Activated naive CD4-positive, alpha-beta T cell treated with anti-CD3 and anti-CD28 coated beads, Interleukin-2, amount 50 U/mL, for 72 hours (primary cell): ENCODE measurements around the gene EIF1B. TPM values are rescaled to one million over a fixed set of nuclear protein-coding genes. Genes with fewer than 3 reads are reported as not detected.

Experiments used
- ATAC-seq, 2 donors: fragments of 150-1000 bp; cut with Tn5 transposase; 2 replicates each; pipeline ENCODE4 v1.10.0; 2021; ENCODE audit warnings: mild to moderate bottlenecking in 2 of 2, moderate library complexity in 2 of 2
- DNase-seq, 2 donors: peaks; one replicate each; pipeline ENCODE4 v3.0.0; 2021 to 2022; ENCODE audit warnings: low spot score in 2 of 2
- H3K27ac Mint-ChIP-seq, 2 donors: one replicate each; pipeline ENCODE4 v1.8.0; 2022; ENCODE audit warnings: mild to moderate bottlenecking in 2 of 2, mixed read lengths in 2 of 2
- H3K36me3 Mint-ChIP-seq, 2 donors: one replicate each; pipeline ENCODE4 v1.8.0; 2022; ENCODE audit warnings: mixed read lengths in 2 of 2
- H3K9me3 Mint-ChIP-seq, 2 donors: one replicate each; pipeline ENCODE4 v1.8.0; 2022; ENCODE audit warnings: mixed read lengths in 2 of 2
- total RNA-seq, 2 donors: library from RNA; stranded (reverse); gene quantifications; one replicate each; pipeline ENCODE4 v1.2.3, GENCODE V29; 2022

EIF1B gene
- total RNA-seq, 2 donors from 2014 or later, result 35.4 to 88.2 TPM

GRCh38 chr3:40299721-40300335, 9.7 kb upstream of the EIF1B start:
- no peak for ATAC-seq

GRCh38 chr3:40302784-40303183, 6.7 kb upstream of the EIF1B start:
- DNase-seq (no peak), ATAC-seq (no peak)
- Mint-ChIP-seq H3K9me3 (no peaks in the 10 kb centered on the region), H3K36me3 (peaks cover 0 to 7% of the 10 kb centered on the region in 2 donors), H3K27ac (no peak overlapping the region)

More at GRCh38 chr3:40299721-40300335, 9.7 kb upstream of the EIF1B start:
- no peak overlapping the region for H3K27ac Mint-ChIP-seq
- H3K9me3 Mint-ChIP-seq, result no peaks in the 10 kb centered on the region
- no peak for DNase-seq
- H3K36me3 Mint-ChIP-seq, result peaks cover 0 to 8% of the 10 kb centered on the region in 2 donors

DNA sequence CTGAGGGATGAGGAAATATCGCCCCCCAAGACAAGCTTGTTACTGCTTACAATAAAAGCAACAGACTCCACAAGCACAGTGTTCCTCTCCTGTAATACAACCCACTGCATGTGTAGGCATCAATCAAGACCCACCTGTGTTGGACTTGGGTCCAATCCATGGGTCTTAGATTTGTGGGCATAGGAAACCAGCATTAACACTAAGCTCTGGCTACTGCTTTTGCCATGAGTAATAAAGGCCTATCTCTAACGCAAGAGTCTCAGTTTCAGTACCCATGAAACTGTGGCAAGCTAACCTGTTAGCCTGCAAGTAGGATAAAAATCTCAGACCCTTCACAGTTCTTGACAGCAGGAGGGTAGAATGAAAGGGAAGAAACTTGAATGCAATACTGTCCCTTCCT, 5.2 kb upstream of the EIF1B start:
- Mint-ChIP-seq H3K9me3 (no peaks in the 10 kb centered on the region), H3K27ac (no peak overlapping the region), H3K36me3 (peaks cover 0 to 15% of the 10 kb centered on the region in 2 donors)
- no peak for ATAC-seq
- DNase-seq, result no peak

- DNase-seq, result no peak
- ATAC-seq, result no peak
- H3K27ac Mint-ChIP-seq, result no peak overlapping the region
- peaks cover 17 to 25% of the 10 kb centered on the region in 2 donors for H3K36me3 Mint-ChIP-seq
- H3K9me3 Mint-ChIP-seq, result no peaks in the 10 kb centered on the region
These were observed 3.2 kb upstream of the EIF1B start for GRCh38 chr3:40306336-40306735.

GRCh38 chr3:40307176-40307575, 2.3 kb upstream of the EIF1B start:
- ATAC-seq (no peak), DNase-seq (no peak)
- H3K27ac Mint-ChIP-seq, result no peak overlapping the region
- H3K36me3 Mint-ChIP-seq, result peaks cover 21 to 25% of the 10 kb centered on the region in 2 donors
- no peaks in the 10 kb centered on the region for H3K9me3 Mint-ChIP-seq

DNA sequence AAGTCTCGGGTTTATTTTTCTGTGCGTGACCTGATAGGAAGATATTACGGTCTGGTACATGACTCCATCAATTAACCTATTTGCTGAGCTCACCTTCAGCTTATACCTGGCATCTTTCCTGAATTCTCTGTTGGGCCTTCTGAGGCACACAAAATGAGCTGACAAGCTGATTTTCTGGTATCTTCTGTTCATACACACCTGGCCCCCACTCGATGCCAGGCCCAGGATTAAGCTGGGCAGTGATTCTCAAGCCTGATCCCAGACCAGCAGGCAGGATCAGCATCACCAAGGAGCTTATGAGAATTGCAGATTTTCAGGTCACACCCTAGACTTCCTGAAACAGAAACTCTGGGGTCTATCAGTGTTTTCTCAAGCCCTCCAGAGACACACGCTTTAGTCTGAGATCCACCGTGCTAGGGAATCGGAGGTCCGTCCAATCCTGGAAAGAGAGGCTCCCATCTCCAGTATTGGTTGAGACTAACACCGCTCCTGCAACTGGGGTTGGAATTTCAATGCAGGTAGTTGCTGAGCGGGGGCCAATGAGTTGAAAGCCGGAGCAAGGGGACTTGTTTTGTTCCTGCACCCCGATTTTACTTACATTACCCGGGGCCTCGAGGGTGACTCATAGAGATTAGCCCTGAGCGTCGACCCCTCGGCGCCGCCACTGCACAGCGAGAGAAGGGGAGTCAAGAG, 636 bp upstream of the EIF1B start:
- peak overlapping the region; percentile 100 for H3K27ac Mint-ChIP-seq
- no peak for ATAC-seq
- H3K9me3 Mint-ChIP-seq, result no peaks in the 10 kb centered on the region

DNA sequence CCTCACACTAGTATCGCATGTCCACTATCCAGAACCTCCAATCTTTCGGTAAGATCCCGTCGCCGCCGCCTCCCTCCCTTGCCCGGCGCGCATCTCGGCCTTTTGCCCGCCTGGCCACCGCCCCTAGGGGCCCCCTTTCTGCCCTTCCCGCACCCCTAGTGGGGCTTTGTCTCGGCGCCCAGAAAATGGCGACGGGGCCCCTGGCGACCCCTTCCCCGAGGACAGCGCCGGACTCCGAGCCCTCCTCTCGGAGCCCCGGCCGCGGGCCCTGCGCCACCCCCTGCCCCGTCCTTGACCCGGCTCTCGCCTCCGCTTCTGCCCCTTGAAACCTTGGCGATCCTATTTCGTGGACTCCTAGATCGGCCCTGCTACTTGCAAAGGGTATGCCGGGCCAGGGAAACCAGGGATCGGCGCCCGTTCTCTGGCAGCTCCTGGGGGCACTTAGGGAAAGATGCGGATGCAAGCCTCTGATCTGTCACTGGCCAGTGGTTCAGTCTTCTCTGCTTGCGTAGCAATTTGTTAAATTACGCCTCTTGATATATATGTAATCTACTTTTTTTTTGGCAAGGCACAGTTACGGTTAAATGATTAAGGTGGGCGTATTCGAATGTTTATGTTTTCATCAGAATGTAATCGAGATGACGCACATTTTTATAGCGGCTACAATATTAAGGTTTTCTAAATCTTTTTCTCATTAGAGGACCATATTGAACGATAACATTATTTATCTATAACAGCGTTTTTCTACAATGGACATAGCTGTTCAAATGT, 603 bp downstream of the EIF1B start:
- peak overlapping the region; percentile 100 for H3K27ac Mint-ChIP-seq
- H3K9me3 Mint-ChIP-seq, result no peaks in the 10 kb centered on the region
- ATAC-seq, result peak; percentile 29 to 41
- peak in 1 of 2 donors; percentile 58 for DNase-seq
- H3K36me3 Mint-ChIP-seq, result peaks cover 25 to 28% of the 10 kb centered on the region in 2 donors

More for the DNA sequence above, 636 bp upstream of the EIF1B start:
- H3K36me3 Mint-ChIP-seq, result peaks cover 25 to 28% of the 10 kb centered on the region in 2 donors
- DNase-seq, result no peak

GRCh38 chr3:40310705-40311104, 1.2 kb downstream of the EIF1B start:
- Mint-ChIP-seq H3K36me3 (peaks cover 25 to 28% of the 10 kb centered on the region in 2 donors), H3K27ac (peak overlapping the region; percentile 100), H3K9me3 (no peaks in the 10 kb centered on the region)
- ATAC-seq (no peak), DNase-seq (no peak)

DNA sequence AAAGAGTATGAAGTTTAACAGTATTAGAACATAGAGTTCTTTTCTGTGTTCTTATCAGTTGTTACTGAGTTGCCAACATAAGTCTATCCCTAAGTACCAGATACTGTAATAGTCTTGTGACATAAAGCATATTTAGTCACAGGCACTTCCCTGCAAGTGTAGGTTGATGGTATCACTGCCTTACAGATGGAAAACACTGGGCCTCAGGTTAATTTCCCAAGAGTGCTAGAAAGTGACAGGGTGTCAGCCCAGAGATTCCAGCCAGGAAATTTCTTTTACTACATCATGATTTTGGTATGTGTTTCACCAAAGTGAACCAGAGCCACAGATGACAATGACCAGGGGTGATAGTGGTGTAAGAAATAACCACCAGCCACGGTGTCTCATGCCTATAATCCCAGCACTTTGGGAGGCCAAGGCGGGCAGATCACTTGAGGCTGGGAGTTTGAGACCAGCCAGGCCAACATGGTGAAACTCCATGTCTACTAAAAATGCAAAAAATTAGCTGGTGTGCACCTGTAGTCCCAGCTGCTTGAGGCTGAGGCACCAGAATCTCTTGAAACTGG, 3.2 kb downstream of the EIF1B start:
- ATAC-seq, result no peak
- DNase-seq, result no peak
- H3K9me3 Mint-ChIP-seq, result no peaks in the 10 kb centered on the region
- H3K36me3 Mint-ChIP-seq, result peaks cover 25 to 28% of the 10 kb centered on the region in 2 donors
- H3K27ac Mint-ChIP-seq, result peak overlapping the region; percentile 14 to 20

GRCh38 chr3:40313975-40314860, 4.7 kb downstream of the EIF1B start:
- ATAC-seq (no peak), DNase-seq (no peak)
- no peaks in the 10 kb centered on the region for H3K9me3 Mint-ChIP-seq
- peaks cover 19 to 28% of the 10 kb centered on the region in 2 donors for H3K36me3 Mint-ChIP-seq
- peak overlapping the region in 1 of 2 donors; percentile 25 for H3K27ac Mint-ChIP-seq

DNA sequence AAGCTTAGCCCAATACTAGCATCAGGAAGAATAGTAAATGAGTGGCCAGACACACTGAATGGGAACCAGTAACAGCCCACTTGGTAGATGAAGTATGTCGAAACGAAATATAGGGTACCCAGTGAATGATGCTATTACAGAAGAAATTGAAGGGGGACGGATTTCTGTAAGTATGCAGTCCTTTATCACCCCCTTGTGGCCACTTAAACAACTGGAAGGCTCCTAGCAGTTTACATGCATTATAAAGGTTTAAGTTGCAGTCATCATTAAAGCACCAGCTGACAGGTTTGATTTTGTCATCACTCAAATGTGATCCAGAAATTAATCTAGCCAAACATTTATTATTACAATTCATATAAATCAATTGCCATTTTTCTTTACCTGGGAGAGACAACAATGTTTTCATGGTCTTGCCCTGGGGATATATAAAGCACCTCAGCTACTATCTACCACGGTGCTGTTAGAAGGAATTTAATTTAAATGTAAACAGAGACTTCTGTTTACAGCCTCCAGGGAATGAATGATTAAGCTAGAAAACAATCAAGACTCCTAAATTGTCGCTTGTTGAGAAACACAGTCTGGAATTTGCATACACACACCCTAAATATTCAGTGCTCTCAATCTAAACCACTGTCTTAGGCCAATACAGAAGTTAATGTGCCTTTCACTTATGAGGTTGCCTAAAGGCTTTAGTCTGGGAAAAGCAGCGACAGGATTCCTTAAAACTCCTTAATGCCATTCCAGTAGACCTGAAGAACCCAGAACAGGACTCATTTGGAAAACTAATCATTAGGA, 7.8 kb downstream of the EIF1B start:
- Mint-ChIP-seq H3K27ac (no peak overlapping the region), H3K9me3 (no peaks in the 10 kb centered on the region), H3K36me3 (peaks cover 0 to 6% of the 10 kb centered on the region in 2 donors)
- ATAC-seq (peak; percentile 72 to 77), DNase-seq (peak in 1 of 2 donors; percentile 36)

DNA sequence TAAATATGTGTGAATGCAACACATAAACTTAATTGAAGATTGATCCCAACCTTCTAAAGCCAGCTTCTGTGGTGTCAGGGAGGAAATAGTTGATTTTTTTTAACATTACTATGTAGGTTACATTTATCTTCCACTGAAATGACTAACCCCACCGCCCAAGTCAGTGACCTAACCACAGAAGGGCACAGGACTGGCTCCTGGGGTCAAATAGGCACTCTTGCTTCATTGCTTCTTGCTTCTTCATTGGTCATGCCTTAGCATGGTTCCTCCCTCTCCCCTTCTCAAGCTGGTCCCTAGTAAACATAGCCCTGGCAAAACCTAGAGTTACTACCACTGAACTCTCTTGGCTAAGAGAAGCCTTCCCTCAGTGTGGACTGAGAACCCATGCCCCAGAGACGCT, 12.3 kb downstream of the EIF1B start:
- DNase-seq, result no peak
- ATAC-seq, result peak in 1 of 2 donors; percentile 26
- Mint-ChIP-seq H3K36me3 (no peaks in the 10 kb centered on the region), H3K27ac (no peak overlapping the region), H3K9me3 (no peaks in the 10 kb centered on the region)

GRCh38 chr3:40323946-40324345, 14.4 kb downstream of the EIF1B start:
- Mint-ChIP-seq H3K27ac (peak overlapping the region in 1 of 2 donors; percentile 57), H3K36me3 (no peaks in the 10 kb centered on the region), H3K9me3 (no peaks in the 10 kb centered on the region)
- no peak for DNase-seq
- no peak for ATAC-seq

DNA sequence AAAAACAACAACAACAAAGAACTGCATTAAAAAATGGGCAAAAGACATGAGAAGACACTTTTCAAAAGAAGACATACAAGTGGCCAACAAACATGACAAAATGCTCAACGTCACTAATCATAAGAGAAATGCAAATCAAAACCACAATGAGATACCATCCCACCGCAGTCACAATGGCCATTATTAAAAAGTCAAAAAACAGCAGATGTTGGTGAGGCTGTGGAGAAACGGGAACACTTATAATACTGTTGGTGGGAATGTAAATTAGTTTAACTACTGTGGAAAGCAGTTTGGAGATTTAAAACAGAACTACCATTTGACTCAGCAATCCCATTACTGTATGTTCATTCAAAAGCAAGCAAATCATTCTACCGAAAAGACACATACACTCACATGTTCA, 15.1 kb downstream of the EIF1B start:
- ATAC-seq, result no peak
- no peaks in the 10 kb centered on the region for H3K36me3 Mint-ChIP-seq
- H3K9me3 Mint-ChIP-seq, result no peaks in the 10 kb centered on the region
- DNase-seq, result no peak
- no peak overlapping the region for H3K27ac Mint-ChIP-seq

DNA sequence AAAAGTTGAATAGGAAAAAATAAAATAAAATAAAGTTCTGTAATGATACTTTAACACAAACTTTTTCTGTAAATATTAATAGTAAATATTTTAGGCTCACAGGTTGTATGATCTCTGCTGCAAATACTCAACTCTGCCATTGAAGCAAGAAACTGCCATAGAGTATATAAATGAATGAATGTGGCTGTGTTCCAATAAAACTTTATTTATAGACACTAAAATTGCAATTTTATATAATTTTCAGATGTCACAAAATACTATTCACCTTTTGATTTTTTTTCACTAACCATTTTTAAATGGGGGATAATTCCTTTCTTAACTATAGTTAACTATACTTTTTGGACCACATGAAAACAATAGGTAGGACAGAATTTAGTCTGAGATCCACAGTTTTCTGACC, 16.0 kb downstream of the EIF1B start:
- no peak overlapping the region for H3K27ac Mint-ChIP-seq
- ATAC-seq (no peak), DNase-seq (no peak)
- no peaks in the 10 kb centered on the region for H3K36me3 Mint-ChIP-seq
- H3K9me3 Mint-ChIP-seq, result no peaks in the 10 kb centered on the region
